ENCODE data around the gene ZNF543. TPM values are rescaled to one million over a fixed set of nuclear protein-coding genes. Genes with fewer than 3 reads are reported as not detected.
A peak's percentile ranks its signal among the peaks of the same experiment; 100 is the strongest.

Gene ZNF543
- total and polyA plus RNA-seq, 2 of the 13 experiments (the other 11 are each of a cell fraction or from before 2014, with no cell fraction given) = 2.1 to 8.9 TPM

- TF ChIP-seq CCAR2 (optimal IDR thresholded peaks at IDR 0.05; ENCODE audit: low read depth, low read length) = no peak
- TF ChIP-seq RBM39 (IDR thresholded peaks at IDR 0.05; ENCODE audit: low read depth, low read length, poor library complexity, severe bottlenecking) = no peak
- TF ChIP-seq ZNF816 (CRISPR knock-in tag; IDR thresholded peaks at IDR 0.05; ENCODE audit: borderline replicate concordance) = no peak
- no peak for TF ChIP-seq PITX1 (CRISPR knock-in tag; IDR thresholded peaks at IDR 0.05)
- TF ChIP-seq ZNF589 (CRISPR knock-in tag; conservative IDR thresholded peaks at IDR 0.05) = no peak
- TF ChIP-seq ZSCAN22 (CRISPR knock-in tag; IDR thresholded peaks at IDR 0.05) = no peak
- TF ChIP-seq ZNF30 (CRISPR knock-in tag; IDR thresholded peaks at IDR 0.05) = no peak
- no peak for TF ChIP-seq KLF15 (CRISPR knock-in tag; IDR thresholded peaks at IDR 0.05; ENCODE audit: borderline replicate concordance)
- TF ChIP-seq ZNF646 (CRISPR knock-in tag; IDR thresholded peaks at IDR 0.05) = no peak
- TF ChIP-seq PATZ1 (CRISPR knock-in tag; IDR thresholded peaks at IDR 0.05) = peak; percentile 20; the same call in 1 of the 2 replicates
- no peak for TF ChIP-seq MAFK (conservative IDR thresholded peaks at IDR 0.05 in 1 of 2, IDR thresholded peaks at IDR 0.05 in 1 of 2; ENCODE audit: low read length in 2 of 2)
- peak; percentile 60; the same call in 1 of the 2 replicates for TF ChIP-seq FOXA3 (CRISPR knock-in tag; IDR thresholded peaks at IDR 0.05)
- no peak for TF ChIP-seq ZNF704 (CRISPR knock-in tag; IDR thresholded peaks at IDR 0.05; ENCODE audit: borderline replicate concordance)
- TF ChIP-seq ZNF564 (CRISPR knock-in tag; IDR thresholded peaks at IDR 0.05) = 0 out of 2 replicates have a peak, but pooled peaks have one; percentile 43
- no peak for TF ChIP-seq TCF7 (IDR thresholded peaks at IDR 0.05; ENCODE audit: low read depth)
- no peak for TF ChIP-seq LRRFIP1 (CRISPR knock-in tag; conservative IDR thresholded peaks at IDR 0.05)
- TF ChIP-seq SIX4 (CRISPR knock-in tag; IDR thresholded peaks at IDR 0.05) = no peak
These were observed 42.9 kb downstream of the ZNF543 start, which contains the start of the genes TRAPPC2B and ZNF547 (continued) for GRCh38 chr19:57362997-57363687.
